Nephron (organoid): ENCODE measurements around the gene ICAM5.
A peak's percentile ranks its signal among the peaks of the same experiment; 100 is the strongest.
"Not testable (repeated sequence)": the region's sequence is repeated elsewhere in the genome, so short reads cannot be mapped to it uniquely, and the experiment has no call there.

ENCODE experiments used
- H3K27ac Mint-ChIP-seq, 3 experiments: 2 replicates each; pipeline ENCODE4 v1.8.0; 2020; ENCODE audit warnings: mixed read lengths in 3 of 3, mild to moderate bottlenecking in 2 of 3, moderate library complexity in 1 of 3
- H3K27me3 Mint-ChIP-seq: 2 replicates; pipeline ENCODE4 v1.8.0; 2021; ENCODE audit warnings: low read depth, mild to moderate bottlenecking, moderate library complexity, mixed read lengths
- H3K36me3 Mint-ChIP-seq: 2 replicates; pipeline ENCODE4 v1.8.0; 2020; ENCODE audit warnings: low read depth, mixed read lengths
- H3K4me1 Mint-ChIP-seq: 2 replicates; pipeline ENCODE4 v1.8.0; 2020; ENCODE audit warnings: mixed read lengths
- H3K4me3 Mint-ChIP-seq, 3 experiments: 2 replicates each; pipeline ENCODE4 v1.8.0; 2020; ENCODE audit warnings: mild to moderate bottlenecking in 3 of 3, mixed read lengths in 3 of 3, moderate library complexity in 2 of 3
- H3K9me3 Mint-ChIP-seq: 2 replicates; pipeline ENCODE4 v1.8.0; 2020; ENCODE audit warnings: mixed read lengths
- CTCF ChIP-seq, 3 experiments: fragments of 200-600 bp; sonication (generic); IDR thresholded peaks; one replicate each; pipeline ENCODE4 v1.5.0; 2021; ENCODE audit warnings: antibody characterized with exemption in 3 of 3; ENCODE audit not compliant: unreplicated experiment in 3 of 3

The ICAM5 gene

GRCh38 chr19:10333758-10334587 is 44.2 kb downstream of the ICAM5 start:
- no peak for TF ChIP-seq CTCF (IDR thresholded peaks at IDR 0.05; ENCODE audit: unreplicated experiment in 3 of 3)
- Mint-ChIP-seq H3K36me3 (peaks cover 11% of the 10 kb centered on the region), H3K27me3 (peaks cover 4% of the 10 kb centered on the region), H3K4me1 (peaks cover 25% of the 10 kb centered on the region), H3K27ac (peak overlapping the region; percentile 95 to 96 (median 96)), H3K4me3 (peak overlapping the region; percentile 95 to 99 (median 97)), H3K9me3 (no peaks in the 10 kb centered on the region)

GRCh38 chr19:10334588-10335351 is 45.0 kb downstream of the ICAM5 start:
- Mint-ChIP-seq H3K27ac (peak overlapping the region in 2 of 3 experiments; percentile 79 to 88), H3K36me3 (peaks cover 8% of the 10 kb centered on the region), H3K9me3 (no peaks in the 10 kb centered on the region), H3K27me3 (peaks cover 8% of the 10 kb centered on the region), H3K4me1 (peaks cover 25% of the 10 kb centered on the region), H3K4me3 (peak overlapping the region; percentile 95 to 99 (median 97))
- no peak for TF ChIP-seq CTCF (IDR thresholded peaks at IDR 0.05; ENCODE audit: unreplicated experiment in 3 of 3)

- Mint-ChIP-seq H3K27ac (no peak overlapping the region), H3K36me3 (peaks cover 3% of the 10 kb centered on the region), H3K4me1 (peaks cover 25% of the 10 kb centered on the region), H3K9me3 (no peaks in the 10 kb centered on the region), H3K4me3 (peak overlapping the region in 2 of 3 experiments; percentile 95 to 97), H3K27me3 (peaks cover 8% of the 10 kb centered on the region)
- TF ChIP-seq CTCF (IDR thresholded peaks at IDR 0.05; ENCODE audit: unreplicated experiment in 3 of 3), result no peak
Measured at GRCh38 chr19:10335352-10335985, 45.7 kb downstream of the ICAM5 start.

GRCh38 chr19:10336725-10337124 is 47.0 kb downstream of the ICAM5 start:
- H3K27me3 Mint-ChIP-seq, H3K9me3 Mint-ChIP-seq, H3K27ac Mint-ChIP-seq, H3K4me3 Mint-ChIP-seq, H3K36me3 Mint-ChIP-seq: not testable (repeated sequence)
- peaks cover 25% of the 10 kb centered on the region for H3K4me1 Mint-ChIP-seq

GRCh38 chr19:10338940-10339339 is 49.2 kb downstream of the ICAM5 start:
- Mint-ChIP-seq H3K4me1 (peaks cover 10% of the 10 kb centered on the region), H3K4me3 (no peak overlapping the region), H3K9me3 (no peaks in the 10 kb centered on the region), H3K36me3 (no peaks in the 10 kb centered on the region), H3K27me3 (peaks cover 8% of the 10 kb centered on the region), H3K27ac (no peak overlapping the region)
- TF ChIP-seq CTCF (IDR thresholded peaks at IDR 0.05; ENCODE audit: unreplicated experiment in 3 of 3), result no peak

GRCh38 chr19:10339380-10339960 is 49.7 kb downstream of the ICAM5 start, which contains the start of gene ICAM3:
Gene ICAM3 (minus strand): TSS chr19:10339624. CDS start chr19:10339614, 10 bp downstream.
- Mint-ChIP-seq H3K9me3 (no peaks in the 10 kb centered on the region), H3K27me3 (peaks cover 8% of the 10 kb centered on the region), H3K4me1 (peaks cover 5% of the 10 kb centered on the region), H3K27ac (no peak within 1 kb of the TSS), H3K4me3 (no peak within 1 kb of the TSS), H3K36me3 (no peaks in the 10 kb centered on the region)
- TF ChIP-seq CTCF (IDR thresholded peaks at IDR 0.05; ENCODE audit: unreplicated experiment in 3 of 3), result no peak
